LHCN-M2 (cell line): ENCODE measurements around the gene PAQR5. TPM values are rescaled to one million over a fixed set of nuclear protein-coding genes. Genes with fewer than 3 reads are reported as not detected.
"Not testable (repeated sequence)": the region's sequence is repeated elsewhere in the genome, so short reads cannot be mapped to it uniquely, and the experiment has no call there.

Experiments
- DNase-seq: peaks from one replicate; pipeline ENCODE4 v3.0.0-alpha.2; 2012; ENCODE audit warnings: low read depth
- total RNA-seq: library from RNA; depleted of rRNA; stranded (reverse); fragments of >200 nt; gene quantifications from 2 replicates; pipeline ENCODE4 v1.2.3, GENCODE V29; 2014

Gene PAQR5
- total RNA-seq, 1 experiment from 2014 or later, result 13.0 TPM

GRCh38 chr15:69357773-69358771 is 59.4 kb downstream of the PAQR5 start:
- DNase-seq, result no peak

DNA sequence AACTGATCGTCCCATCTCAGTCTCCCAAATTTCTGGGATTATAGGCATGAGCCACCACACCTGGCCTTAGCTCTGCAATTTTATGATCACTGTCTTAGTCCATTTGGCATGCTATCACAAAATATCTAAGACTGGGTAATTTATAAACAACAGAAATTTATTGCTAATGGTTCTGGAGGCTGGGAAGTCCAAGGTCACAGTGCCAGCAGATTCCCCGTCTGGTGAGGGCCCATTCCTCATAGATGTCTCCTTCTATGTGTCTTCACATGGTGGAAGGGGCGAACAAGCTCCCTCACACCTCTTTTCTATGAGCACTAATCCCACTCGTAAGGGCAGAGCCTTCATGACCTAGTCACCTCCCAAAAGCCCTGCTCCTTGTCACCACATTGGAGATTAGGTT is 60.1 kb downstream of the PAQR5 start:
- no peak for DNase-seq

GRCh38 chr15:69359722-69360121 is 61.0 kb downstream of the PAQR5 start:
- no peak for DNase-seq

DNA sequence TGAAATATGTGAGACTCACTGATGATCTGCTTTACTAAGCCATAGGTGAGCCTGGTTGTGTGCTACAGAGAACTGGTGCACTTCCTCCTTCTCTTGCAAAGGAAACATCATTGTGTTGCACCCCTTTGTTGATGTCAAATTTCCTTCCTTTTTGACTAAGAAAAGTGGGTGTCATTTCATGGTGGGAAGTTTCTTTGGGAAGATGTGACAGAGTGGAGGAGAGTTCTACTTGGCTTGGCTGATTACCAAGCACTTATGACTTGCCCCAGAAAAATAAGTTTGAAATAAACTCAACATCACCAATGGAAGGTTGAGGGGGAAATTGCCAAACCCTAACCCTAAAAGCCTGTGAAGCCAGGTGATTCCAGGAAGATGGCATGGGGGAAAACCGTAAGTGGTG is 61.9 kb downstream of the PAQR5 start:
- DNase-seq, result no peak

- DNase-seq, result no peak
These were observed 68.5 kb downstream of the PAQR5 start for GRCh38 chr15:69367236-69367635.

GRCh38 chr15:69369631-69370030 is 70.9 kb downstream of the PAQR5 start:
- no peak for DNase-seq

DNA sequence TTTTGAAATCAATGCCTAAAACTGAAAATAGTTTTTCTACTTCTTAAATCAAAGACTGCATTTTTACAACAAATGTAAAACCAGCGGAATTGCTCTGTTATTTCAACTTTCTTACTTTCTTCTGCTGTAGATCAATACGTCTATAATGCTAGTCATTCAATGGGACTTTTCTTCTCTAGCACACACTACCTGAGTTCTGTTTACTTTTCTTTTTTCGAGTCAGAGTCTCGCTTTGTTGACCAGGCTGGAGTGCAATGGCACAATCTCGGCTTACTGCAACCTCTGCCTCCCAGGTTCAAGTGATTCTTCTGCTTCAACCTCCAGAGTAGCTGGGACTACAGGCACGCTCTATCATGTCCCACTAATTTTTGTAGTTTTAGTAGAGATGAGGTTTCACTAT is 74.7 kb downstream of the PAQR5 start:
- no peak for DNase-seq

GRCh38 chr15:69375151-69375790 is 76.6 kb downstream of the PAQR5 start:
- no peak for DNase-seq

DNA sequence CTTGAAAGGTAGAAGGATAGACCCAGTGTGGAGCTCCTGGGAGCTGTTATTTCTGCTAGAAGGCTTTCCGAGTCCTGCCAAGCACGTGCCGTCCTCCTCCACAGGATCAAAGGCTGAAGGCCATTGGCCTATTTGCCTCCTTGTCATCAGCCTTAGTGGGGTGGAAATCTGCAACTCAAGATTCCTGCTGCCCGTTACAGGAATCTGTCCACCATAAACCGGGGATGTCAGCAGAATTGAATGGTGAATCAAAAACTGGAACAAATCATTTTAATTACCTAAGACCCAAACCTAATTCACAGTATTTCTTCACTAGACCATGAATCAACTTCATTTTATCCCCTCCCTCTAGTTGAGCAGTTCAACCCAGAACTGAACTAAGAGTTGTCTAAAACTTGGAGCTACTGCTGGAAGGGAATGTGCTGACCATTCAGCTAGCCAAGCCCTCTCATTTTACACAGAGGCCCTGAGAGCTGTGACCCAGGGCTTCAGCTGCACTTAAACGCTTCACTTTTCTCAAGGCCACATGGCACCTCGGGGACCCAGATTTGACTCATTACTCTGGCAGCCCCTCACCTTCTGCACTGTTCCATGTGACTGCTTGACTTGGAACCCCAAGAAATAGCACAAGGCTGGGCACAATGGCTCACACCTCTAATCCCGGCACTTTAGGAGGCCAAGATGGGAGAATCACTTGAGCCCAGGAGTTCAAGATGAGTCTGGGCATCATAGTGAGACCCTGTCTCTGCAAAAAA is 78.7 kb downstream of the PAQR5 start:
- no peak for DNase-seq

DNA sequence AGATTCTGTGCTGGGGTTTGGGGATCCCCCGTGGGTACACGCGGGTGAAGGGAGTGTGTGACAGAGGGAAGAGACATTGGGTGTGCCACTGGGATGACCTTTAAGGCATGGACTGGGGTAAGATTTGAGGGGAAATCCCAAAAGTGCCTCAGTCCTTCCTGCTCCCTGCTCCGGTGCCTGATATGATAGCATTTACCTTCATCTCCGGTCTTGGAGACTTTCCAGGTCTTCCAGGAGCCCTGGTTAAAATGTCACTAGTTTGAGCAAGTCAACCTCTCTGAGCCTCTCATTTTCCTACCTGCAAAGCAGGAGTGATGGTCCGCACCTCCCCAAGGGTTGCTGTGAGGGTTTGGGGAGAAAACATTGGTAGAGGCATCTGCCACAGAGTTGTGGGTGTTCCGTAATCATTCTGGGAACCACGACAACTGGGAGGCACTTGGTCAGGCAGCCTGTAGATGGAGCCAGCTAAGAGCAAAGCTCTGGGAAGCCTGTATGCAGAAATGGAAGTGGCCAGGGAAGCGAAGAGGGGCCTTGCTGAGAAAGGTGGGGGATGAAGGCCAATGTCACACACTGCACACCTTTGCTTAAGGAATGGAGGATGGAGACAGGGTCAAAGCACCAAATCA is 81.5 kb downstream of the PAQR5 start:
- DNase-seq, result peak; percentile 35

- DNase-seq, result no peak
These were observed 82.0 kb downstream of the PAQR5 start for GRCh38 chr15:69380726-69381105.

DNA sequence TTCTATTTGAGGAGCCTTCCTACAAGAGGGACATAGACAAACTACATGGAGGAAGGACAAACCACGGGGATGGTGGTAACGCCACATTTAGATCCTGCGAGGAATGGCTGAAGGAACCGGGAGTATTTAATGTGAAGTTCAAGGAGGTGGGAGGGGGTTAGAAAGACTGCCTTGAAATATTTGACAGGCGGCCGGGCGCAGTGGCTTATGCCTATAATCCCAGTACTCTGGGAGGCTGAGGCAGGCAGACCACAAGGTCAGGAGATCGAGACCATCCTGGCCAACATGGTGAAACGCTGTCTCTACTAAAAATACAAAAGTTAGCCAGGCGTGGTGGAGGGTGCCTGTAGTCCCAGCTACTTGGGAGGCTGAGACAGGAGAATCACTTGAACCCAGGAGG is 83.5 kb downstream of the PAQR5 start:
- DNase-seq, result not testable (repeated sequence)

GRCh38 chr15:69384066-69384465 is 85.4 kb downstream of the PAQR5 start:
- not testable (repeated sequence) for DNase-seq

DNA sequence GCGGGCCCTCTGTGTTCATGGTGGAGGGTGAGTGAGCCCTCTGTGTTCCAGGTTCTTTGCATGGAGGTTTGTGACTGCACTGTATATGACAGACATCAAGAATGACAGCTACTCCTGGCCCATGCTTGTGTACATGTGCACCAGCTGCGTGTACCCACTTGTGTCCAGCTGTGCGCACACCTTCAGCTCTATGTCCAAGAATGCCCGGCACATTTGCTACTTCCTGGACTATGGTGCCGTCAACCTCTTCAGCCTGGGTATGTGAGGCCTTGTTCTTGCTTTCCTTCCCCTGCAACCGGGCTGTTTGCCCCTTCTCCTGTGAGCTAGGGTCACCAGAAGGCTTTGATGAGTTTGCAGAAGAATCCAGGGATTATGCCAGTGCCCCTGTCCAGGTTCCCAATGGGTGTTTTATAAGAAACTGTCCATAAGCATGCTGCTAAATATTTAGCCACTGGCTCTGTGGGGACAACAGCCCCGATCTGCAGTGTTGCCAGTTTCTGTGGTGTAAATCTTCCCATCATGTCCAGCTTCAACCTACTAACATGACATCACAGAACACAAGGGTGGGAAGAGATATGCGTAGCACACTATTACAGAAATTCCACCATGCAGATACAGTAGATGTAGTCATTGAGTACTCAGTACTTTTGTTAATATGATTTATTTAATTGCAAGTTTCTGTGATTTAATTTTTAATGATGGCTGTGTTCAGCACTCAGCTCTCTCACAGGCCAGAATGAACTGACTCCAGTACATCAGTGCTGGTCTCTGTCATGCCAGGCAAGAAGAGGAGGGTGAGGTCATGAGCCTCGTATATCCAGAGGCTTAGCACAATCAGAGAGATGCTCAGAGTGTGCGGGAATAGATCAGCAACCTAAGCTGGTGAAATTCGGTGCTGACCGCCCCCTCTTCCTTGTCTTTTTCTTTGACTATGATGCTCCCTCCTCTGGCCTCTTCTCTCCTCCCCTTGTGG is 86.2 kb downstream of the PAQR5 start:
- DNase-seq, result no peak

DNA sequence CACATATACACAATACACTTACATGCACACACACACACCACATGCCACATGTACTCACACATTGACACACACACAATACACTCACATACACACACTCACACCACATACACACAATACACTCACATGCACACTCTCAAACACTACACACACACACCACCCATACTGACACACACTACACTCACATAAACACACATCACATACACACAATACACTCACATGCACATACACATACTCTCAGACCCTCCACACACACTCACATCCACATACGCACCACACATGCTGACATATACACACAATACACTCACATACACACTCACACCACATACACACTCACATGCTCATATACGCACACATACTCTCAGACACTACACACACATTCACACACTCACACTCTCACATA is 87.1 kb downstream of the PAQR5 start:
- DNase-seq, result no peak

DNA sequence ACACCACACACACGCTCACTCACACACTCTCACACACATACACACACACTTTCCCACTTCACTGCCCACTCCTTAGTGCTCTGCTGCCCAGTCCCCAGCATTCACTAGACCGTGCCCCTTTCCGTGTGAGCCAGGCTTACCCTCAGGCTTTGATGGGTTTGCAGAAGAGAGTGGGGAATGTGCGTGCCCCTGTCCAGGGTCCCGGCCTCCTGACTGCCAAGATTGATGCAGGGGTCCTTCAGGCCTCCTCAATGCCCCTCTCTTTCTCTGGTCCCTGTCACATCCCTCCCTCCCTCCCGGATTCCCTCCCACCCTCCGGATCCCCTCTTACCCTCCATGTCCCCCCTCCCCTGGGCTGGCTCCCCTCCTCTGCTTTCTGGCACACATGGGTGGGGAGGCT is 87.6 kb downstream of the PAQR5 start:
- DNase-seq, result no peak

- DNase-seq, result no peak
These were observed 89.6 kb downstream of the PAQR5 start for GRCh38 chr15:69388260-69388705.

- DNase-seq, result no peak
These were observed 90.7 kb downstream of the PAQR5 start for GRCh38 chr15:69389426-69389825.

DNA sequence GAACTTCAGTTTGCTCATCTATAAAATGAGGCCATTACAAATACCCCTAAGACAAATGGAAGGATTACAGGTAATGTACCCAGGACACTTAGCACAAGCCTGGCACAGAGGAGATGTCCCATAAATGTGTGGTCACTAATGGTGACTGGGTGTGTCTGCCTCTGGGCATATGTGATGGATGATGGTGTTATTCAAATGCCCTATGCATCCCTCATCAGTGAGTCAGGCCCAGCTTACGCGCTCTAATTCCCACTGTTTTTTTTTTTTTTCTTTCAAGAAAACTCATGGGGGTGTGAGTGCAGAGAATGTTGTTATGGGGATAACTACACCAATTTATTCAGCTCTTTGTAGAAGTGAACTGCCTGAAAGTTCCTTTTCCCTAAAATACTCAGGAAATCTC is 91.9 kb downstream of the PAQR5 start:
- peak; percentile 69 for DNase-seq

DNA sequence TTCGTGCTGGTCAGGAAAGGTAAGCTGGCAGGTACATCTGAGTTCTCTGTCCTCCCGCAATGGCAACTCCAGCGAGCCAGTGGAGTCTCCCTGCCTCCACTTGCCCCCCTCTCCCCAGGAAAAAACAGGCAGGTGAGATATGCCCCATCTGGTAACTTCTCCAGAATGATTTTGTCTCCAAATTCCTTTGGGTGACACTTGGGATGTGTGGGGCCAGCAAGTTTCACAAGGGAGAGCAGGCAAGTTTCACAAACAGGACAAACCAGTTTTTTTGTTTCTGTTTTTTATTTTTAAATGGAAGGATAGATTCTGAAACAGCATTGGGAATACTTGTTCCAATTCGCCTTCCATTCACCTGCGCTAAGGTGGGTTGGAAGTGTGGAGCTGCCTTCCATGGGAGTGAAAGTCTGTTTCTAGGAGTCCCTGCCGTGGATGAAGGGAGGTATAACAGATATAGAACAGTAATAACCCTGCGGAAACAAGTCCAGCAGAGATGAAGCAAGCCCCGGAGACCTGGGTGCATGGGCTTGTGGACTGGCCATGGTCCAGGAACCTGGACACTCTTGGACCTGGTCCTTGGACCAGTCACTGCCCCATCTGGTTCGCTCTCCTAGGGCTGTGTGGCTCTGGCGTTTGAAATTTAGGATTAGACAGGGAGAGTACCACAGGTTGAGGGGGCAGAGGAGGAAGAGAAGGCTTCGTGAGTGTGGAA is 92.5 kb downstream of the PAQR5 start:
- no peak for DNase-seq
